Liver (tissue), 9 donors: Measurements from ENCODE around the gene RUBCN. TPM values are rescaled to one million over a fixed set of nuclear protein-coding genes. Genes with fewer than 3 reads are reported as not detected.

Experiments
- DNase-seq: peaks from one replicate; pipeline ENCODE4 v3.0.0-alpha.2; 2017; ENCODE audit warnings: low spot score
- H3K27ac ChIP-seq, 2 donors: one replicate each; pipeline ENCODE4 v1.7.0; 2013; ENCODE audit warnings: inconsistent platforms in 2 of 2, low read length in 2 of 2, control low read depth in 1 of 2, low read depth in 1 of 2, mild to moderate bottlenecking in 1 of 2
- H3K27me3 ChIP-seq, 4 donors: one replicate each; pipeline versions ENCODE4 v1.6.1 to v1.7.0; 2013; ENCODE audit warnings: low read length in 3 of 4, inconsistent platforms in 1 of 4, mild to moderate bottlenecking in 1 of 4, moderate library complexity in 1 of 4; ENCODE audit not compliant: control insufficient read depth in 4 of 4, insufficient read depth in 4 of 4
- H3K36me3 ChIP-seq, 4 donors: one replicate each; pipeline versions ENCODE4 v1.6.1 to v1.7.0; 2013; ENCODE audit warnings: low read length in 3 of 4, mild to moderate bottlenecking in 3 of 4, low read depth in 1 of 4, moderate library complexity in 1 of 4; ENCODE audit not compliant: control insufficient read depth in 4 of 4, insufficient read depth in 3 of 4
- H3K4me1 ChIP-seq, 4 donors: one replicate each; pipeline versions ENCODE4 v1.6.1 to v1.7.0; 2013; ENCODE audit warnings: low read length in 3 of 4, mild to moderate bottlenecking in 3 of 4, moderate library complexity in 1 of 4; ENCODE audit not compliant: control insufficient read depth in 4 of 4, insufficient read depth in 4 of 4
- H3K4me3 ChIP-seq, 3 donors: one replicate each; pipeline versions ENCODE4 v1.6.1 to v1.7.0; 2013; ENCODE audit warnings: low read length in 3 of 3, control low read depth in 1 of 3, low read depth in 1 of 3, mild to moderate bottlenecking in 1 of 3
- H3K9ac ChIP-seq, 2 donors: one replicate each; pipeline ENCODE4 v1.7.0; 2013; ENCODE audit warnings: low read length in 2 of 2, mild to moderate bottlenecking in 2 of 2, moderate library complexity in 2 of 2, control low read depth in 1 of 2, low read depth in 1 of 2
- H3K9me3 ChIP-seq, 4 donors: one replicate each; pipeline versions ENCODE4 v1.6.1 to v1.7.0; 2013; ENCODE audit warnings: low read length in 3 of 4; ENCODE audit not compliant: control insufficient read depth in 4 of 4
- EGR1 ChIP-seq, 2 donors: IDR thresholded peaks; 2 replicates each; pipeline ENCODE4 v1.6.1; 2016 to 2018; ENCODE audit warnings: antibody characterized with exemption in 2 of 2, low read depth in 2 of 2
- FOXA1 ChIP-seq: IDR thresholded peaks from 2 replicates; pipeline ENCODE4 v1.6.1; 2016; ENCODE audit warnings: antibody characterized with exemption
- FOXA2 ChIP-seq: IDR thresholded peaks from 2 replicates; pipeline ENCODE4 v1.6.1; 2016; ENCODE audit warnings: antibody characterized with exemption
- GABPA ChIP-seq, 2 donors: IDR thresholded peaks in 1 of 2; conservative IDR thresholded peaks in 1 of 2; 2 replicates each; pipeline ENCODE4 v1.6.1; 2016; ENCODE audit warnings: antibody characterized with exemption in 2 of 2, mild to moderate bottlenecking in 1 of 2, moderate library complexity in 1 of 2
- HNF4A ChIP-seq, 2 donors: conservative IDR thresholded peaks; 2 replicates each; pipeline ENCODE4 v1.6.1; 2016; ENCODE audit warnings: antibody characterized with exemption in 2 of 2, mild to moderate bottlenecking in 2 of 2
- HNF4G ChIP-seq: IDR thresholded peaks from 2 replicates; pipeline ENCODE4 v1.6.1; 2016; ENCODE audit warnings: antibody characterized with exemption
- JUND ChIP-seq, 2 donors: IDR thresholded peaks; 2 replicates each; pipeline ENCODE4 v1.6.1; 2016; ENCODE audit warnings: antibody characterized with exemption in 2 of 2
- NR2F2 ChIP-seq: IDR thresholded peaks from 2 replicates; pipeline ENCODE4 v1.6.1; 2016; ENCODE audit warnings: antibody characterized with exemption
- RAD21 ChIP-seq, 2 donors: IDR thresholded peaks; 2 replicates each; pipeline ENCODE4 v1.6.1; 2016; ENCODE audit warnings: antibody characterized with exemption in 2 of 2, mild to moderate bottlenecking in 2 of 2
- RXRA ChIP-seq, 2 donors: IDR thresholded peaks; 2 replicates each; pipeline ENCODE4 v1.6.1; 2017 to 2018; ENCODE audit warnings: antibody characterized with exemption in 2 of 2, mild to moderate bottlenecking in 1 of 2
- SP1 ChIP-seq: IDR thresholded peaks from 2 replicates; pipeline ENCODE4 v1.6.1; 2018; ENCODE audit warnings: antibody characterized with exemption, mild to moderate bottlenecking
- TAF1 ChIP-seq: conservative IDR thresholded peaks from 2 replicates; pipeline ENCODE4 v1.6.1; 2016; ENCODE audit warnings: antibody characterized with exemption, mild to moderate bottlenecking
- YY1 ChIP-seq: IDR thresholded peaks from 2 replicates; pipeline ENCODE4 v1.6.1; 2016; ENCODE audit warnings: antibody characterized with exemption, mild to moderate bottlenecking
- ZBTB33 ChIP-seq: IDR thresholded peaks from 2 replicates; pipeline ENCODE4 v1.6.1; 2016; ENCODE audit warnings: antibody characterized with exemption
- WGBS: extraction: QIAGEN DNeasy Blood & Tissue Kit; methylation state at CpG from one replicate; pipeline ENCODE4 v1.1.7; 2013; 5-methylcytosine and 5-hydroxymethylcytosine counted together
- polyA plus RNA-seq, 2 donors: library from polyadenylated mRNA; stranded (reverse) in 1 of 2; unstranded in 1 of 2; fragments of 200-250 nt in 1 of 2; fragments of >200 nt in 1 of 2; fragmentation: Nextera tagmentation in 1 of 2; extraction: Ambion mirVana in 1 of 2; gene quantifications; one replicate each; pipeline versions ENCODE4 v1.2.1 to v1.2.3, GENCODE V29; 2013 to 2015
- total RNA-seq, 2 donors: library from RNA; depleted of rRNA; stranded (reverse); fragments of >200 nt; gene quantifications; one replicate each; pipeline ENCODE4 v1.2.3, GENCODE V29; 2014
- TF ChIP-seq, protein P1 (sequence below): IDR thresholded peaks from 2 replicates; pipeline ENCODE4 v1.6.1; 2016; ENCODE audit warnings: antibody characterized with exemption
- TF ChIP-seq, protein P2 (sequence below): fragments of 150-350 bp; IDR thresholded peaks from 2 replicates; pipeline ENCODE4 v1.5.1; 2017; ENCODE audit warnings: improper control_type of control experiment, low read depth, low read length; ENCODE audit not compliant: missing input control
- TF ChIP-seq, protein P3 (sequence below): IDR thresholded peaks from 2 replicates; pipeline ENCODE4 v1.6.1; 2016; ENCODE audit warnings: antibody characterized with exemption, mild to moderate bottlenecking
- TF ChIP-seq, protein P4 (sequence below): IDR thresholded peaks from 2 replicates; pipeline ENCODE4 v1.6.1; 2016; ENCODE audit warnings: antibody characterized with exemption
- donor health status: healthy.
- donor health status: healthy.
- donor health status: healthy.
- donor health status: healthy.
- donor health status: healthy.

RUBCN gene
- total and polyA plus RNA-seq, 4 donors = 4.1 to 7.0 (median 4.7) TPM

DNA sequence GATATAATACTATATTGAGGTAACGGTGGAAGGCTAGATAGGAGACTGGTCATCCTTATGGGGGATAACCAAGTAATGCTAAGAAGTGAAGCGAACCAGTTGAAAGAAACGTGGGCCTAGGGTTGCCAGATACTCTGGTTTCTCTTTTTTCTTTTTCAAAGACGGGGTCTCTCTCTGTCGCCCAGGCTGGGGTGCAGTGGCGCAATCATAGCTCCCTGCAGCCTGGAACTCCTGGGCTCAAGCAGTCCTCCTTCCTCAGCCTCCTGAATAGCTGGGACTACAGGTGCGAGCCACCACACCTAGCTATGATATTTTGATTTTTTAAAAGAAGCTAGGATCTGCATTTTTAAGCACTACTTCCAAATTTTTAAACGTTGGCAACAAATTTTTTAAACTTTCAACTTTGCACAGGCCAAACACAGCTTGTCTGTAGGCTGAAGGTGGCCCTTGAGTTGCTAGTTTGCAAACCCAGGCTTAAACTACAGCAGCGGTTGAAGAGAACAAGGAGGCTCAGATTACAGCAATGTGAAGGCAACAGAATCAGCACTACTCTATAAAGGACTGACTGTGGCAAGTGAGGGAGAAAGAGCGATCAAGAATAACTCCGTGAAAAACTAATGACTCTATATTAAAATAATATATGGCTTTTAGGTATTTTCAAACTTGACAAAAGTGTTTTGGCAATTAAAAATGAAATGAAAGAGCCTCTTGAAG is 1.2 kb upstream of the RUBCN start:
- no peak for DNase-seq
- 75% methylated on average over 11 of the region's 11 CpGs for WGBS
- TF ChIP-seq NR2F2 (no peak), TAF1 (no peak), SP1 (no peak), YY1 (no peak), RXRA (IDR thresholded peaks at IDR 0.05) (no peak), EGR1 (IDR thresholded peaks at IDR 0.05; ENCODE audit: low read depth in 2 of 2) (no peak), HNF4A (conservative IDR thresholded peaks at IDR 0.05) (no peak), RAD21 (IDR thresholded peaks at IDR 0.05) (no peak), HNF4G (no peak), ZBTB33 (no peak), GABPA (IDR thresholded peaks at IDR 0.05 in 1 of 2, conservative IDR thresholded peaks at IDR 0.05 in 1 of 2) (no peak), FOXA2 (no peak), FOXA1 (no peak), JUND (IDR thresholded peaks at IDR 0.05) (no peak)
- TF ChIP-seq, protein P1, sequence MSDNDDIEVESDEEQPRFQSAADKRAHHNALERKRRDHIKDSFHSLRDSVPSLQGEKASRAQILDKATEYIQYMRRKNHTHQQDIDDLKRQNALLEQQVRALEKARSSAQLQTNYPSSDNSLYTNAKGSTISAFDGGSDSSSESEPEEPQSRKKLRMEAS = no peak
- TF ChIP-seq, protein P2, sequence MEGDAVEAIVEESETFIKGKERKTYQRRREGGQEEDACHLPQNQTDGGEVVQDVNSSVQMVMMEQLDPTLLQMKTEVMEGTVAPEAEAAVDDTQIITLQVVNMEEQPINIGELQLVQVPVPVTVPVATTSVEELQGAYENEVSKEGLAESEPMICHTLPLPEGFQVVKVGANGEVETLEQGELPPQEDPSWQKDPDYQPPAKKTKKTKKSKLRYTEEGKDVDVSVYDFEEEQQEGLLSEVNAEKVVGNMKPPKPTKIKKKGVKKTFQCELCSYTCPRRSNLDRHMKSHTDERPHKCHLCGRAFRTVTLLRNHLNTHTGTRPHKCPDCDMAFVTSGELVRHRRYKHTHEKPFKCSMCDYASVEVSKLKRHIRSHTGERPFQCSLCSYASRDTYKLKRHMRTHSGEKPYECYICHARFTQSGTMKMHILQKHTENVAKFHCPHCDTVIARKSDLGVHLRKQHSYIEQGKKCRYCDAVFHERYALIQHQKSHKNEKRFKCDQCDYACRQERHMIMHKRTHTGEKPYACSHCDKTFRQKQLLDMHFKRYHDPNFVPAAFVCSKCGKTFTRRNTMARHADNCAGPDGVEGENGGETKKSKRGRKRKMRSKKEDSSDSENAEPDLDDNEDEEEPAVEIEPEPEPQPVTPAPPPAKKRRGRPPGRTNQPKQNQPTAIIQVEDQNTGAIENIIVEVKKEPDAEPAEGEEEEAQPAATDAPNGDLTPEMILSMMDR = no peak
- TF ChIP-seq, protein P3, sequence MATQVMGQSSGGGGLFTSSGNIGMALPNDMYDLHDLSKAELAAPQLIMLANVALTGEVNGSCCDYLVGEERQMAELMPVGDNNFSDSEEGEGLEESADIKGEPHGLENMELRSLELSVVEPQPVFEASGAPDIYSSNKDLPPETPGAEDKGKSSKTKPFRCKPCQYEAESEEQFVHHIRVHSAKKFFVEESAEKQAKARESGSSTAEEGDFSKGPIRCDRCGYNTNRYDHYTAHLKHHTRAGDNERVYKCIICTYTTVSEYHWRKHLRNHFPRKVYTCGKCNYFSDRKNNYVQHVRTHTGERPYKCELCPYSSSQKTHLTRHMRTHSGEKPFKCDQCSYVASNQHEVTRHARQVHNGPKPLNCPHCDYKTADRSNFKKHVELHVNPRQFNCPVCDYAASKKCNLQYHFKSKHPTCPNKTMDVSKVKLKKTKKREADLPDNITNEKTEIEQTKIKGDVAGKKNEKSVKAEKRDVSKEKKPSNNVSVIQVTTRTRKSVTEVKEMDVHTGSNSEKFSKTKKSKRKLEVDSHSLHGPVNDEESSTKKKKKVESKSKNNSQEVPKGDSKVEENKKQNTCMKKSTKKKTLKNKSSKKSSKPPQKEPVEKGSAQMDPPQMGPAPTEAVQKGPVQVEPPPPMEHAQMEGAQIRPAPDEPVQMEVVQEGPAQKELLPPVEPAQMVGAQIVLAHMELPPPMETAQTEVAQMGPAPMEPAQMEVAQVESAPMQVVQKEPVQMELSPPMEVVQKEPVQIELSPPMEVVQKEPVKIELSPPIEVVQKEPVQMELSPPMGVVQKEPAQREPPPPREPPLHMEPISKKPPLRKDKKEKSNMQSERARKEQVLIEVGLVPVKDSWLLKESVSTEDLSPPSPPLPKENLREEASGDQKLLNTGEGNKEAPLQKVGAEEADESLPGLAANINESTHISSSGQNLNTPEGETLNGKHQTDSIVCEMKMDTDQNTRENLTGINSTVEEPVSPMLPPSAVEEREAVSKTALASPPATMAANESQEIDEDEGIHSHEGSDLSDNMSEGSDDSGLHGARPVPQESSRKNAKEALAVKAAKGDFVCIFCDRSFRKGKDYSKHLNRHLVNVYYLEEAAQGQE = no peak
- TF ChIP-seq, protein P4, sequence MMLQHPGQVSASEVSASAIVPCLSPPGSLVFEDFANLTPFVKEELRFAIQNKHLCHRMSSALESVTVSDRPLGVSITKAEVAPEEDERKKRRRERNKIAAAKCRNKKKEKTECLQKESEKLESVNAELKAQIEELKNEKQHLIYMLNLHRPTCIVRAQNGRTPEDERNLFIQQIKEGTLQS = no peak
- Histone ChIP-seq H3K9me3 (no peaks in the 10 kb centered on the region), H3K4me1 (peaks cover 0 to 19% (median 11%) of the 10 kb centered on the region in 4 donors), H3K4me3 (peak overlapping the region in 2 of 3 donors; percentile 56 to 85), H3K27me3 (no peaks in the 10 kb centered on the region), H3K9ac (no peak overlapping the region), H3K36me3 (no peaks in the 10 kb centered on the region), H3K27ac (no peak overlapping the region)
